GM21526 (cell line): ENCODE measurements around the gene LSM8.
"Not testable (repeated sequence)": the region's sequence is repeated elsewhere in the genome, so short reads cannot be mapped to it uniquely, and the experiment has no call there.

Experiments
- ATAC-seq: cut with Tn5 transposase; IDR thresholded peaks from one replicate; pipeline ENCODE4 v1.9.1; 2021; ENCODE audit warnings: moderate library complexity; ENCODE audit not compliant: unreplicated experiment, low FRiP score

The LSM8 gene

GRCh38 chr7:118195837-118196474 lies 12.0 kb downstream of the LSM8 start:
- ATAC-seq, result peak; percentile 83

GRCh38 chr7:118202061-118202460 lies 18.1 kb downstream of the LSM8 start:
- no peak for ATAC-seq

DNA sequence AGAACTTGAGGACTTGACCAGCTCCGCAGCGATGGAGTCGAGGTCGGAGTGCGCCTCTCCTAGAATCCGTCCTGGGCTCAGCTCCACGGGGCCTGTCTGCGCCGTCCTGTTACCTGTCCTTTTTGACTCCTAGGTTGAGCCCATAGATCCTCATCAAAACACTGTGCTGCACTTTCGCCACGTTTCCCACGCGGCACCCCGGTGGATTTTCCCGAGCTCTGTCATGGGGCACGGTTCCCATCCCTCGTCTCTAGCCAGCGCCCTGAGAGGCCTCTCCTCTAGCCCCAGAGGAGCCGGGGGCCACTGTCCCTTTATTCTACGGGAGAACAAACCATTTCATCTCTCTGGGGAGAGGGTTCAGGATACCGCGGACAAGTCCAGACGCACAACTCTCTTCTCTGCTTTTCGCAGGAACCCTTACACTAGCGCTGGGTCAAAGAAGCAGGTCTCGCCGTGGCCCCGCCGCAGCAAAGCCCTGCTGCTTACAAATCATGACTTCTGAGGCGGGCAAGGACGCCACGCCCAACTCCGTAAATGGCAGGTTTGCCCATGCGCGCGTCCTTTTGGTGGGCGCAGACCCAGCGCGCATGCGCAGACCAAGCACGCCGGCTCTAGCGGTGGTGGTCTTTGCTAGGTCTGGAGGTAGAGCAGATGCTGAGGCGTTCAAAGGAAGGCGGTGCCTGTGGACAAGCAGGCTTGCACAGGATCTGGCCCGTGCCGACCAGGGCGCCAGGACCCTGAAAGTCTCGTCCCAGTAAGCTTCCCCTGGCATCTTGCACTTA lies 30.3 kb downstream of the LSM8 start:
- peak; percentile 98 for ATAC-seq

- peak; percentile 10 for ATAC-seq
Measured at GRCh38 chr7:118214833-118215182, 30.8 kb downstream of the LSM8 start.

- ATAC-seq, result no peak
Measured at GRCh38 chr7:118217210-118217619, 33.3 kb downstream of the LSM8 start.

GRCh38 chr7:118218413-118219156 lies 34.6 kb downstream of the LSM8 start:
- ATAC-seq, result no peak

GRCh38 chr7:118219157-118219512 lies 35.2 kb downstream of the LSM8 start:
- no peak for ATAC-seq

GRCh38 chr7:118220583-118220982 lies 36.6 kb downstream of the LSM8 start:
- ATAC-seq, result no peak

DNA sequence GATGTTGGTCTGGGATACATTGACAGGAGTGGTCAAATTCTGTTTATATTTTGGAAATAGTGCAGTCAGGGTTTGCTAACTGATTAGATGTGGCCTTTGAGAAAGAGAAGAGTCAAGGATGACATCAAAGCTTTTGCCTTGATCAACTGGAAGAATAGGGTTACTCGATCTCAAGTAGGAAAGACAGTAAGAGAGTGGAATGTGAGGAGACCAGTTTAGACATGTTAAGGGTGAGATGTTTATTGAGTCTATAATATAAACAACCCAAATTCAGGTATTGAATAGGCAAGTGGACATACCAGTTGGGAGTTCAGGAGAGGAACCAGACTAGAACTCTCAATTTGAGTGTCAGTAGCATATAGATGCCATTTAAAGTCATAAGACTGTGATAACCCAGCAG lies 38.6 kb downstream of the LSM8 start:
- no peak for ATAC-seq

DNA sequence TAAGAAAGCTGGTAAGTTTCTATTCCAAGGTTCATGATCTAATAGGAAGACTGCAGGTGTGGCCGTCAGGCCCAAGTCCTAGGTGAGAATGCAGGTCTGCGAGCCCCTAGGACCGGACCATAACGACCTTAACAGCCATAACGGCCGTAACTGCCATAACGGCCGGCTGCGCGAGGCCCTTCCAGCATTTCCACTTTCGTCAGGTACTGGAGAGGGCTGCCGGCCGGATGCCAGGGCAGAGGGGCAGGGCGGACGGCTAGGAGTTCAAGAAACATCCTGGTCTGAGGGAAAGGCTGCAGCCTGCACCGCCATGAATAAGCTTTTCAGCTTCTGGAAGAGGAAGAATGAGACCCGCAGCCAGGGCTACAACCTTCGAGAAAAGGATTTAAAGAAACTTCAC lies 40.6 kb downstream of the LSM8 start, which contains the start of gene ANKRD7:
ANKRD7 (plus strand) TSS at position 184 of the 400 bp plus-strand sequence; CDS start at position 311, 127 bp downstream.
- ATAC-seq, result no peak

GRCh38 chr7:118232837-118233236 lies 48.9 kb downstream of the LSM8 start:
- no peak for ATAC-seq

GRCh38 chr7:118233799-118234198 lies 49.8 kb downstream of the LSM8 start:
- no peak for ATAC-seq

DNA sequence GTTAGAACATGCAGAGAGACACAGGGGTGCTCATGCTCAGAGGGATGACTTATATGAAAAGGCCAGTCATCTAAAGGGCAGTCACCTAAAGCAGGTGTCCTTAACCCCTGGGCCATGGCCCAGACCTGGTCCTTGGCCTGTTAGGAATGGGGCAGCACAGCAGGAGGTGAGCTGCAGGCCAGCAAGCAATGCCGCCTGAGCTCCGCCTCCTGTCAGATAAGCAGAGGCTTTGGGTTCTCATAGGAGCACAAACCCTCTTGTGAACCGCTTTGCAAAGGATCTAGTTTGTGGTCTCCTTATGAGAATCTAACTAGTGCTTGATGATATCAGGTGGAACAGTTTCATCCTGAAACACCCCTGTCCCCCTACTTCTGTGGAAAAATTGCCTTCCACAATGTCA lies 55.0 kb downstream of the LSM8 start:
- no peak for ATAC-seq

DNA sequence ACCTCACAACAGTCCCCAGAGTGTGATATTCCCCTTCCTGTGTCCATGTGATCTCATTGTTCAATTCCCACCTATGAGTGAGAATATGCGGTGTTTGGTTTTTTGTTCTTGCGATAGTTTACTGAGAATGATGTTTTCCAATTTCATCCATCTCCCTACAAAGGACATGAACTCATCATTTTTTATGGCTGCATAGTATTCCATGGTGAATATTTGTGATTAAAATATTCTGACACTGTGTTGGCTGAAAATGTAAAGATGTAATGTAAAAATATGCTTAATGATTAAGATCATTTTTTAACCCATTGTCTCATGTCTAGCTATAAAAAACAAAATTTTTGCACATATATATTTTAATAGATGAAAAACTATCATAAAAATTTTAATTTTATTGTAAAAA lies 56.4 kb downstream of the LSM8 start:
- ATAC-seq, result not testable (repeated sequence)
